Upper lobe of left lung (tissue), 6 donors: ENCODE data around the gene CALCOCO2. TPM values are rescaled to one million over a fixed set of nuclear protein-coding genes. Genes with fewer than 3 reads are reported as not detected.
"Not testable (repeated sequence)": the region's sequence is repeated elsewhere in the genome, so short reads cannot be mapped to it uniquely, and the experiment has no call there.

ENCODE experiments used
- ATAC-seq, 2 donors: fragments of 200-7000 bp; cut with Tn5 transposase; one replicate each; pipeline ENCODE4 v1.9.1; 2022; ENCODE audit warnings: mild to moderate bottlenecking in 2 of 2, moderate library complexity in 2 of 2; ENCODE audit not compliant: low FRiP score in 2 of 2
- DNase-seq, 2 donors: peaks; one replicate each; pipeline ENCODE4 v3.0.0-alpha.2; 2019 to 2020
- H3K27ac ChIP-seq, 4 donors: fragments of 200-600 bp; sonication (generic); one replicate each; pipeline ENCODE4 v1.5.1; 2016 to 2019
- H3K27me3 ChIP-seq, 4 donors: fragments of 200-600 bp; sonication (generic); one replicate each; pipeline ENCODE4 v1.5.1; 2017 to 2019
- H3K36me3 ChIP-seq, 4 donors: fragments of 200-600 bp; sonication (generic); one replicate each; pipeline ENCODE4 v1.5.1; 2016 to 2019
- H3K4me1 ChIP-seq, 4 donors: fragments of 200-600 bp; sonication (generic); one replicate each; pipeline ENCODE4 v1.5.1; 2018 to 2019
- H3K4me3 ChIP-seq, 4 donors: fragments of 200-600 bp; sonication (generic); one replicate each; pipeline ENCODE4 v1.5.1; 2017 to 2019; ENCODE audit warnings: mild to moderate bottlenecking in 2 of 4, moderate library complexity in 1 of 4
- H3K9me3 ChIP-seq, 4 donors: fragments of 200-600 bp; sonication (generic); one replicate each; pipeline ENCODE4 v1.5.1; 2018 to 2019
- EP300 ChIP-seq, 4 donors: sonication (generic); formaldehyde crosslinking; IDR thresholded peaks; one replicate each; pipeline ENCODE4 v1.5.1; 2017; ENCODE audit warnings: antibody characterized with exemption in 4 of 4, control low read depth in 2 of 4
- POLR2A ChIP-seq, 4 donors: fragments of 450-650 bp; IDR thresholded peaks; one replicate each; pipeline ENCODE4 v1.5.1; 2016 to 2017; ENCODE audit warnings: antibody characterized with exemption in 4 of 4, mild to moderate bottlenecking in 2 of 4
- POLR2AphosphoS5 ChIP-seq, 2 donors: sonication (generic); formaldehyde crosslinking; IDR thresholded peaks; one replicate each; pipeline ENCODE4 v1.5.1; 2017; ENCODE audit warnings: antibody characterized with exemption in 2 of 2
- WGBS, 2 donors: methylation state at CpG; one replicate each; pipeline ENCODE4 v1.1.5; 2017 to 2018; 5-methylcytosine and 5-hydroxymethylcytosine counted together
- total RNA-seq, 6 donors: library from RNA; depleted of rRNA in 4 of 6; stranded (reverse); fragments of >200 nt in 4 of 6; gene quantifications; one replicate each; pipeline versions ENCODE4 v1.1.0 to v1.2.1, GENCODE V29; 2016 to 2021
- TF ChIP-seq, protein P1 (sequence below), 6 experiments: fragments of 450-650 bp in 4 of 6; fragments of 200-600 bp in 2 of 6; sonication (generic) in 2 of 6; IDR thresholded peaks; one replicate each; pipeline ENCODE4 v1.5.1; 2016 to 2019; ENCODE audit warnings: antibody characterized with exemption in 6 of 6
- donor health status: DM: no; HTN: no; CAD: no; lungs with moderate emphysema.
- donor health status: DM: no; HTN: yes; CAD: no; lungs with severe emphysema.

CALCOCO2 gene
- total RNA-seq, 6 donors from 2014 or later, result 123 to 330 (median 180) TPM

DNA sequence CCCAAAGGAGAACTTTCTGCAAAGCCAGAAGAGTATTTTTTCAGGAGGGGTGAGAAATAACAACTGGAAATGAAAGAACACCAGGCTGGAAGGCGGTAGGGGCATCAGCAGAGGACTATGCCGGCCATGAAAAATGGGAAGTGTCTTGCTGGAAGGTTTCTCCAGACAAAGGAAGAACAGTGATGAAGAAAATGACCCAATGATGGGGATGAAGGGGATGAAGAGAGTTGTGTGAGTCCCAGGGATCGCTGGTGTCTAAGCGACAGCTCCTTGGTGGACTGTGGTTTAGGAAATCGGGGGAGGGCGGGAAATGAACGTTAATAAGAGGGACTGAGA is 14.4 kb upstream of the CALCOCO2 start:
- H3K4me1 ChIP-seq, result peaks cover 10 to 21% (median 15%) of the 10 kb centered on the region in 4 donors
- peak overlapping the region in 3 of 4 donors; percentile 46 to 56 (median 50) for H3K27ac ChIP-seq
- no peaks in the 10 kb centered on the region for H3K9me3 ChIP-seq
- peaks cover 0 to 6% (median 0%) of the 10 kb centered on the region in 4 donors for H3K27me3 ChIP-seq
- WGBS, 2 donors, result 8 to 13% methylated on average over 7 of the region's 7 CpGs
- peak overlapping the region in 3 of 4 donors; percentile 43 to 52 (median 49) for H3K4me3 ChIP-seq
- H3K36me3 ChIP-seq, result no peaks in the 10 kb centered on the region
- DNase-seq (no peak), ATAC-seq (no peak)
- TF ChIP-seq POLR2A (IDR thresholded peaks at IDR 0.05), result no peak
- TF ChIP-seq EP300 (IDR thresholded peaks at IDR 0.05), result no peak
- TF ChIP-seq POLR2AphosphoS5 (IDR thresholded peaks at IDR 0.05), result no peak
- TF ChIP-seq, protein P1, sequence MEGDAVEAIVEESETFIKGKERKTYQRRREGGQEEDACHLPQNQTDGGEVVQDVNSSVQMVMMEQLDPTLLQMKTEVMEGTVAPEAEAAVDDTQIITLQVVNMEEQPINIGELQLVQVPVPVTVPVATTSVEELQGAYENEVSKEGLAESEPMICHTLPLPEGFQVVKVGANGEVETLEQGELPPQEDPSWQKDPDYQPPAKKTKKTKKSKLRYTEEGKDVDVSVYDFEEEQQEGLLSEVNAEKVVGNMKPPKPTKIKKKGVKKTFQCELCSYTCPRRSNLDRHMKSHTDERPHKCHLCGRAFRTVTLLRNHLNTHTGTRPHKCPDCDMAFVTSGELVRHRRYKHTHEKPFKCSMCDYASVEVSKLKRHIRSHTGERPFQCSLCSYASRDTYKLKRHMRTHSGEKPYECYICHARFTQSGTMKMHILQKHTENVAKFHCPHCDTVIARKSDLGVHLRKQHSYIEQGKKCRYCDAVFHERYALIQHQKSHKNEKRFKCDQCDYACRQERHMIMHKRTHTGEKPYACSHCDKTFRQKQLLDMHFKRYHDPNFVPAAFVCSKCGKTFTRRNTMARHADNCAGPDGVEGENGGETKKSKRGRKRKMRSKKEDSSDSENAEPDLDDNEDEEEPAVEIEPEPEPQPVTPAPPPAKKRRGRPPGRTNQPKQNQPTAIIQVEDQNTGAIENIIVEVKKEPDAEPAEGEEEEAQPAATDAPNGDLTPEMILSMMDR (IDR thresholded peaks at IDR 0.05), result no peak

GRCh38 chr17:48816774-48817590 is 13.9 kb upstream of the CALCOCO2 start, which contains the start of gene TTLL6:
TTLL6 (minus strand) TSS chr17:48817229; CDS start chr17:48817072, 157 bp downstream.
- 3 to 12% methylated on average over 11 to 45 of the region's 64 CpGs for WGBS, 2 donors
- ATAC-seq (peak; percentile 96 to 97), DNase-seq (peak; percentile 93 to 95)
- no peaks in the 10 kb centered on the region for H3K9me3 ChIP-seq
- TF ChIP-seq POLR2A (IDR thresholded peaks at IDR 0.05), result no peak
- TF ChIP-seq, protein P1 (IDR thresholded peaks at IDR 0.05), result peak in 2 of 6 experiments; percentile 7 to 11
- peak; percentile 31 to 51 for TF ChIP-seq POLR2AphosphoS5 (IDR thresholded peaks at IDR 0.05)
- no peak for TF ChIP-seq EP300 (IDR thresholded peaks at IDR 0.05)
- H3K36me3 ChIP-seq, result no peaks in the 10 kb centered on the region
- peak within 1 kb of the TSS in 3 of 4 donors; percentile 46 to 56 (median 50) for H3K27ac ChIP-seq
- H3K4me1 ChIP-seq, result peaks cover 10 to 18% (median 14%) of the 10 kb centered on the region in 4 donors
- peak within 1 kb of the TSS; percentile 26 to 52 (median 46) for H3K4me3 ChIP-seq
- H3K27me3 ChIP-seq, result peaks cover 0 to 6% (median 0%) of the 10 kb centered on the region in 4 donors

DNA sequence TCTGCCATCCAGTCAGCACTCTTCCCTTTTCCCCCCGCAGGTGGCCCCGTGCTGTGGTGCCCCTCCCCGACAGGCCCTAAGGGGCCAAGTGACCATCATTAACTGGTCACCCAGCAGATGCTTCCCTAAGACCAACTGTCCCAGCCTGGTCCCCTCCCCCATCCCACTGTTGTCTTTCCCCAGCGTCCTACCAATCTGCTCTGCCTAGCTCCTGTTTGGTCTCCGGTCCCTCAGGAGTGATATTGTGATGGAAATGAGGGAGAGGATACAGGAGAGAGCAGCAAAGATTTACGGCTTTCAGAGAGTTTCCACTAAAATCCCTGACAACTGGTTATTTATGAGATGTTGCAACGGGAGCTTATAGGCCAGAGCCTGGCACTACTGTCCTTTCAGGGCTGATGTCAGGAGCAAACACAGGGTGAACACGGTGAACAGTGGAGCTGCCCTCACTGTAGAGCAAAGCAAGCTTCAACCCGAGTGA is 12.4 kb upstream of the CALCOCO2 start:
- WGBS, 2 donors, result 52 to 55% methylated on average over 8 to 9 of the region's 9 CpGs
- DNase-seq (no peak), ATAC-seq (no peak)
- H3K4me3 ChIP-seq, result no peak overlapping the region
- H3K4me1 ChIP-seq, result peaks cover 10 to 18% (median 13%) of the 10 kb centered on the region in 4 donors
- H3K9me3 ChIP-seq, result no peaks in the 10 kb centered on the region
- TF ChIP-seq POLR2AphosphoS5 (IDR thresholded peaks at IDR 0.05) (no peak), EP300 (IDR thresholded peaks at IDR 0.05) (no peak), POLR2A (IDR thresholded peaks at IDR 0.05) (no peak)
- TF ChIP-seq, protein P1 (IDR thresholded peaks at IDR 0.05), result no peak
- no peak overlapping the region for H3K27ac ChIP-seq
- H3K27me3 ChIP-seq, result peaks cover 0 to 6% (median 0%) of the 10 kb centered on the region in 4 donors
- H3K36me3 ChIP-seq, result no peaks in the 10 kb centered on the region

- Histone ChIP-seq H3K4me3 (no peak overlapping the region), H3K9me3 (no peaks in the 10 kb centered on the region), H3K4me1 (peaks cover 10 to 18% (median 13%) of the 10 kb centered on the region in 4 donors), H3K36me3 (no peaks in the 10 kb centered on the region), H3K27me3 (peaks cover 0 to 6% (median 0%) of the 10 kb centered on the region in 4 donors), H3K27ac (no peak overlapping the region)
- TF ChIP-seq POLR2AphosphoS5 (IDR thresholded peaks at IDR 0.05) (no peak), POLR2A (IDR thresholded peaks at IDR 0.05) (no peak), EP300 (IDR thresholded peaks at IDR 0.05) (no peak)
- TF ChIP-seq, protein P1 (IDR thresholded peaks at IDR 0.05), result no peak
- 87 to 89% methylated on average over 11 of the region's 11 CpGs for WGBS, 2 donors
- ATAC-seq (no peak), DNase-seq (no peak)
These were observed 11.4 kb upstream of the CALCOCO2 start for GRCh38 chr17:48819466-48819865.

DNA sequence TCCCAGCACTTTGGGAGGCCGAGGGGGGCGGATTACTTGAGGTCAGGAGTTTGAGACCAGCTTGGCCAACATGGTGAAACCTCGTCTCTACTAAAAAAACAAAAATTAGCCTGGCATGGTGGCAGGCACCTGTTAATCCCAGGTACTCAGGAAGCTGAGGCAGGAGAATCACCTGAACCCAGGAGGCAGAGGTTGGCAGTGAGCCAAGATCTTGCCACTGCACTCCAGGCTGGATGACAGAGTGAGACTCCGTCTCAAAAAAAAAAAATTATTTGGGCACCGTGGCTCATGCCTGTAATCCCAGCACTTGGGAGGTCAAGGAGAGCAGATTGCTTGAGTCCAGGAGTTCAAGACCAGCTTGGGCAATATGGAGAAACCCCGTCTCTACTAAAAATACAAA is 9.9 kb upstream of the CALCOCO2 start:
- ATAC-seq, H3K27ac ChIP-seq, H3K9me3 ChIP-seq, H3K36me3 ChIP-seq, DNase-seq, H3K27me3 ChIP-seq, H3K4me3 ChIP-seq: not testable (repeated sequence)
- H3K4me1 ChIP-seq, result peaks cover 10 to 18% (median 13%) of the 10 kb centered on the region in 4 donors
- 78 to 79% methylated on average over 6 of the region's 6 CpGs for WGBS, 2 donors
